22Rv1 (cell line): ENCODE results near the gene SH3BP5.

Source experiments
- H3K27ac ChIP-seq: fragments of 450-650 bp; 2 replicates; pipeline ENCODE4 v1.5.1; 2017
- CTCF ChIP-seq: fragments of 450-650 bp; IDR thresholded peaks from 2 replicates; pipeline ENCODE4 v1.5.1; 2017; ENCODE audit warnings: mild to moderate bottlenecking
- ZFX ChIP-seq: fragments of 450-650 bp; IDR thresholded peaks from 2 replicates; pipeline ENCODE4 v1.6.1; 2017; ENCODE audit warnings: antibody characterized with exemption, borderline replicate concordance

SH3BP5 gene

DNA sequence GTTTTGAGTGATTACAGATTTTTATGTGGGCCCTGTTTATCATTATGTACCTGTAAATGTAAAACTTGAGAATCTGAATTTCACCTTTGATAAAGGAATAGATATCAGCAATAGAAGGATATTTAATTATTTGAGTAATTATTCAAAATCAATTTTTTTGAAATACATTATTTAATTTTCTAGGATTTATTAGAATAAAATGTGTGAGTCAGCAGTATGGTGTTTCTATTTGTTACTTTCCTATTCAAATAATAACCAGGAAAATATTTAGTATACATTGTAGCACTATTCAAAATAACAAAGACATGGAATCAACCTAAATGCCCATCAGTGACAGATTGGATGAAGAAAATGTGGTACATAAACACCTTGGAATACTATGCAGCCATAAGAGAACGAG is 104.2 kb downstream of the SH3BP5 start:
- TF ChIP-seq CTCF (no peak), ZFX (no peak)
- no peak overlapping the region for H3K27ac ChIP-seq

- TF ChIP-seq ZFX (no peak), CTCF (no peak)
- no peak overlapping the region for H3K27ac ChIP-seq
These were observed 108.5 kb downstream of the SH3BP5 start for GRCh38 chr3:15223685-15224572.

DNA sequence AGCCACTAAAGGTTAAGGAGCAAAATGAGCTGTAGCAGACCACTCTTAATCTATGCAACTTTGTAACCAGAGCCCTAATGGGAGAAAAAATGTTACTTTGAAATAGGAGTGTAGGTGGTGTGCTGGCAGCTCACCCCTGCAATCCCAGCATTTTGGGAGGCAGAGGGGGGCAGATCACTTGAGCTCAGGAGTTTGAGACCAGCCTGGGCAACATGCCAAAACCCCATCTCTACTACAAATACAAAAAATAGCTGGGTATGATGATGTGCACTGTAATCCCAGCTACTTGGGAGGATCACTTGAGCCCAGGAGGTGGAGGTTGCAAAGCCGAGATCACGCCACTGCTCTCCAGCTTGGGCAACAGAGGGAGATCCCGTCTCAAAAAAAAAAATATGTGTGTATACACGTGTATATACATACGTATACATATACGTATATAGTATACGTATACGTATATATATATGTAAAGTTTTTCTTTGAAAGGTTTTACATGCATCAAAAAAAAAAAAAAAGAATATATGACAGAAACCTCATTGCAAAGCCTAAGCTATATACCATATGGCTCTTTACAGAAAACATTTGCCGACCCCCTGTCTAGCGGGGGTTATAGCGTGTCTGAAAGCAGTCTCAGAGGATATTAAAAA is 110.7 kb downstream of the SH3BP5 start:
- no peak for TF ChIP-seq ZFX
- no peak for TF ChIP-seq CTCF

GRCh38 chr3:15220661-15221060 is 111.7 kb downstream of the SH3BP5 start:
- H3K27ac ChIP-seq, result no peak overlapping the region
- TF ChIP-seq ZFX (no peak), CTCF (no peak)

More for the DNA sequence above, 110.7 kb downstream of the SH3BP5 start:
- no peak overlapping the region for H3K27ac ChIP-seq

GRCh38 chr3:15220056-15220455 is 112.3 kb downstream of the SH3BP5 start:
- TF ChIP-seq CTCF, result no peak
- TF ChIP-seq ZFX, result no peak
- no peak overlapping the region for H3K27ac ChIP-seq

DNA sequence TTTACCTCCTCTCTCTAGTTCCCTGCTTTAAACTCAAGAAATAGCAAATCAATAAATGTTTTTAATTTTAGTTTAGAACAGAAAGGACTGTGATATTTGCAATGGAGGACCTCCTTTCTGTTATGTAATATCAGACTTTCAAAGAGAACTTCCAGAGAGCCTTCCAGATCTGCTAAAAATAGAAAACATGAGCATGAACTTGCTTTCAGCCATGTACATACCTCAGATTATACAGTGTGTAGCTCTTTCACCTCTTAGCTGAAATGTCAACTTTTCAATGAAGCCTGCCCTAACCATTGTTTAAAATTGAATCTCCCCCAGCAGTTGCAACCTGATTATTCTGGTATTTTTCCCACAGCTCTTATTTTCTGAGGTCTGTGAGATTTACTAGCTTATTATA is 113.7 kb downstream of the SH3BP5 start:
- H3K27ac ChIP-seq, result no peak overlapping the region
- TF ChIP-seq ZFX (no peak), CTCF (no peak)

DNA sequence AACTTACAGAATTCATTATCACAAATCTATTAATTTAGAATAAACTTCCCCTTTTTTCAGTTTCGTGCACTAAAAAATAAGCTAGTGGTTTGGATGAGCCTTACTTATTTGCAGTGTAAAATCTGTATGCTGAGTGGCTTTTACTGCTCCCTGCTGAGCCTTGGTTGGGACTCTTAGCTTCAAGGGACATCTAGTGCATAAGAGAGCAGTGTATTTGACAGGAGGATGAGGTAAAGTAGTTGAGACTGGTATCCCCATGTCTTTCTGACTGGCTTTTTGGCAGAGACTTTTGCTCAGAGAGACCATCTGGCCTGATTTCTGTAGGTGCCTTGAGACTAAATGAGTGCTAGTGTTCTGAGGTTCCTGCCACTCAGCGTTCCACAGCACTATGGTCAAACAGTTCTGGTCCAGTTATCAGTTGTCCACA is 114.5 kb downstream of the SH3BP5 start:
- H3K27ac ChIP-seq, result no peak overlapping the region
- TF ChIP-seq ZFX (no peak), CTCF (no peak)
